Measurements from ENCODE around the gene KCNJ13.

The KCNJ13 gene

GRCh38 chr2:232795920-232796319 is 19.6 kb upstream of the KCNJ13 start:
- Histone ChIP-seq H3K36me3 (replicated peaks; ENCODE audit: insufficient read depth, low read length) (peaks cover 4% of the 10 kb centered on the region), H3K4me2 (ENCODE audit: low read depth, low read length) (no peak overlapping the region), H3K79me2 (ENCODE audit: low read length) (peaks cover 2% of the 10 kb centered on the region; the same call in 1 of the 2 replicates), H2AFZ (ENCODE audit: low read length) (no peak overlapping the region), H3K4me1 (ENCODE audit: low read length) (no peaks in the 10 kb centered on the region), H3F3A (ENCODE audit: insufficient read depth, low read length) (0 out of 2 replicates have a peak, but pooled peaks cover 2% of the 10 kb centered on the region), H3K9me2 (replicated peaks; ENCODE audit: insufficient read depth, low read length) (no peaks in the 10 kb centered on the region), H3K27me3 (replicated peaks; ENCODE audit: insufficient read depth, low read length) (no peaks in the 10 kb centered on the region), H3K9ac (ENCODE audit: low read length) (no peak overlapping the region), H3K4me3 (ENCODE audit: low read length) (no peak overlapping the region), H3K27ac (ENCODE audit: low read length) (no peak overlapping the region), H3K9me3 (replicated peaks; ENCODE audit: insufficient read depth, low read length) (no peaks in the 10 kb centered on the region), H4K20me1 (ENCODE audit: insufficient read depth, low read length) (no peaks in the 10 kb centered on the region)
- no peak for DNase-seq
- TF ChIP-seq EZH2 (optimal IDR thresholded peaks at IDR 0.05; ENCODE audit: low read depth, low read length) (no peak), EZH2phosphoT487 (IDR thresholded peaks at IDR 0.05; ENCODE audit: low read length) (no peak), CTCF (IDR thresholded peaks at IDR 0.05; ENCODE audit: low read length) (no peak)

GRCh38 chr2:232794981-232795380 is 18.6 kb upstream of the KCNJ13 start:
- H3K27me3 ChIP-seq (replicated peaks; ENCODE audit: insufficient read depth, low read length): no peaks in the 10 kb centered on the region
- 0 out of 2 replicates have a peak, but pooled peaks cover 2% of the 10 kb centered on the region for H3F3A ChIP-seq (ENCODE audit: insufficient read depth, low read length)
- no peaks in the 10 kb centered on the region for H3K9me3 ChIP-seq (replicated peaks; ENCODE audit: insufficient read depth, low read length)
- no peak overlapping the region for H3K27ac ChIP-seq (ENCODE audit: low read length)
- H3K4me2 ChIP-seq (ENCODE audit: low read depth, low read length): no peak overlapping the region
- no peak for DNase-seq
- H3K79me2 ChIP-seq (ENCODE audit: low read length): no peaks in the 10 kb centered on the region
- no peak overlapping the region for H3K9ac ChIP-seq (ENCODE audit: low read length)
- H3K4me3 ChIP-seq (ENCODE audit: low read length): no peak overlapping the region
- H3K4me1 ChIP-seq (ENCODE audit: low read length): no peaks in the 10 kb centered on the region
- no peaks in the 10 kb centered on the region for H4K20me1 ChIP-seq (ENCODE audit: insufficient read depth, low read length)
- H2AFZ ChIP-seq (ENCODE audit: low read length): no peak overlapping the region
- peaks cover 6% of the 10 kb centered on the region for H3K36me3 ChIP-seq (replicated peaks; ENCODE audit: insufficient read depth, low read length)
- H3K9me2 ChIP-seq (replicated peaks; ENCODE audit: insufficient read depth, low read length): no peaks in the 10 kb centered on the region
- no peak for TF ChIP-seq EZH2phosphoT487 (IDR thresholded peaks at IDR 0.05; ENCODE audit: low read length)
- TF ChIP-seq EZH2 (optimal IDR thresholded peaks at IDR 0.05; ENCODE audit: low read depth, low read length): no peak
- no peak for TF ChIP-seq CTCF (IDR thresholded peaks at IDR 0.05; ENCODE audit: low read length)

- no peaks in the 10 kb centered on the region for H3K79me2 ChIP-seq (ENCODE audit: low read length)
- H3K9me2 ChIP-seq (replicated peaks; ENCODE audit: insufficient read depth, low read length): no peaks in the 10 kb centered on the region
- H3K4me3 ChIP-seq (ENCODE audit: low read length): no peak overlapping the region
- H3K27ac ChIP-seq (ENCODE audit: low read length): no peak overlapping the region
- 0 out of 2 replicates have a peak, but pooled peaks cover 2% of the 10 kb centered on the region for H3F3A ChIP-seq (ENCODE audit: insufficient read depth, low read length)
- no peaks in the 10 kb centered on the region for H3K9me3 ChIP-seq (replicated peaks; ENCODE audit: insufficient read depth, low read length)
- H2AFZ ChIP-seq (ENCODE audit: low read length): no peak overlapping the region
- TF ChIP-seq CTCF (IDR thresholded peaks at IDR 0.05; ENCODE audit: low read length): no peak
- no peak for TF ChIP-seq EZH2phosphoT487 (IDR thresholded peaks at IDR 0.05; ENCODE audit: low read length)
- no peak for TF ChIP-seq EZH2 (optimal IDR thresholded peaks at IDR 0.05; ENCODE audit: low read depth, low read length)
- H3K36me3 ChIP-seq (replicated peaks; ENCODE audit: insufficient read depth, low read length): peaks cover 6% of the 10 kb centered on the region
- no peaks in the 10 kb centered on the region for H4K20me1 ChIP-seq (ENCODE audit: insufficient read depth, low read length)
- no peak for DNase-seq
- no peak overlapping the region for H3K9ac ChIP-seq (ENCODE audit: low read length)
- H3K4me2 ChIP-seq (ENCODE audit: low read depth, low read length): no peak overlapping the region
- no peaks in the 10 kb centered on the region for H3K27me3 ChIP-seq (replicated peaks; ENCODE audit: insufficient read depth, low read length)
- H3K4me1 ChIP-seq (ENCODE audit: low read length): no peaks in the 10 kb centered on the region
Observed at GRCh38 chr2:232793271-232793670, 16.9 kb upstream of the KCNJ13 start.
